ENCODE measurements around the gene CHST2.
"Not testable (repeated sequence)": the region's sequence is repeated elsewhere in the genome, so short reads cannot be mapped to it uniquely, and the experiment has no call there.

Gene CHST2, protein sequence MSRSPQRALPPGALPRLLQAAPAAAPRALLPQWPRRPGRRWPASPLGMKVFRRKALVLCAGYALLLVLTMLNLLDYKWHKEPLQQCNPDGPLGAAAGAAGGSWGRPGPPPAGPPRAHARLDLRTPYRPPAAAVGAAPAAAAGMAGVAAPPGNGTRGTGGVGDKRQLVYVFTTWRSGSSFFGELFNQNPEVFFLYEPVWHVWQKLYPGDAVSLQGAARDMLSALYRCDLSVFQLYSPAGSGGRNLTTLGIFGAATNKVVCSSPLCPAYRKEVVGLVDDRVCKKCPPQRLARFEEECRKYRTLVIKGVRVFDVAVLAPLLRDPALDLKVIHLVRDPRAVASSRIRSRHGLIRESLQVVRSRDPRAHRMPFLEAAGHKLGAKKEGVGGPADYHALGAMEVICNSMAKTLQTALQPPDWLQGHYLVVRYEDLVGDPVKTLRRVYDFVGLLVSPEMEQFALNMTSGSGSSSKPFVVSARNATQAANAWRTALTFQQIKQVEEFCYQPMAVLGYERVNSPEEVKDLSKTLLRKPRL

DNA sequence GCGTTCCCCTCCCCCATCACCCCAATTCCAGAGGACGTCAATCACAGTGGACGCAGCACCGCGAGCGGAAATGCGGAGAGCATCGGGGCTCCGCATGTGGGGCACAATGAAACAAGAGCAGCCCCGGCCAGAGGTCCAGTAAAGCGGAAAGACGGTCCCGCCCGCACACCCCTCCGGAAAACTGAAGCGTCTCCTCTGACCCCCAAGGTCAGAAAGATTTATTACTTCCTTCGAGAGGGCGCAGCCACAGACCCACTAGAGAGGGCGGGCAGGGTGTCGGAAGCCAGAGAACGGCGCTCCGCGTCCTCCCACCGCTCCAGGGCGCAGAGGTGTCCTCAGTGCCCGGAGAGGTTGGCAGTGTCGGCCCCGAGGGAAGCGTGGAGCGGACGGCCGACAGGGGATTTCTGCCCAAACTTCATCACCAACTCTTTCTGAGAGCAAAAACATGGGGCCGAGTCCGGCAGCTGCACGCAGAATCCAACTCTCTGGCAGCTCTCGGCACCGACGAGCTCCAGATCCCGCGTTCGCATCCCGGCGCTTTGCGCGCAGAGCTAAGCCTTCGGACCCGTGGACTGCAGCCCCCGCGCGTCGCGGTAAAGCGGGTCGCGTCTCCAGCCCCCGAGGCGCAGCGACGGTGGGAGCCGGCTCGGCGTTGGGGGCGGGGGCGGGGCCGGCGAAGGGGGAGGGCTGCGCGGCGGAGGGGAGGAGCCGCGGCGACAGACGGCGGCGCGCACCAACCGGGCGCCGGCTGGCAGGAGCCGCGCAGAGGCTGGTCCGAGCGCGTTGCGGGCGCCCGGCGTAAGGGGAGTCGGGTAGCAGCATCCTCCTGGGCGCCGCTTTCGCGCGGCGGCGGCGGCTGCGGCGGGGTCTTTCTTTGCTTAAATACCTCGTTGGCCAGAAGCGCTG, at the start of gene CHST2:
TSS of gene CHST2 (plus strand) at position 763 of the 906 bp plus-strand sequence. CDS start 1,046 bp downstream, outside the sequence.
- DNase-seq (ENCODE audit: low spot score): peak; percentile 98

DNA sequence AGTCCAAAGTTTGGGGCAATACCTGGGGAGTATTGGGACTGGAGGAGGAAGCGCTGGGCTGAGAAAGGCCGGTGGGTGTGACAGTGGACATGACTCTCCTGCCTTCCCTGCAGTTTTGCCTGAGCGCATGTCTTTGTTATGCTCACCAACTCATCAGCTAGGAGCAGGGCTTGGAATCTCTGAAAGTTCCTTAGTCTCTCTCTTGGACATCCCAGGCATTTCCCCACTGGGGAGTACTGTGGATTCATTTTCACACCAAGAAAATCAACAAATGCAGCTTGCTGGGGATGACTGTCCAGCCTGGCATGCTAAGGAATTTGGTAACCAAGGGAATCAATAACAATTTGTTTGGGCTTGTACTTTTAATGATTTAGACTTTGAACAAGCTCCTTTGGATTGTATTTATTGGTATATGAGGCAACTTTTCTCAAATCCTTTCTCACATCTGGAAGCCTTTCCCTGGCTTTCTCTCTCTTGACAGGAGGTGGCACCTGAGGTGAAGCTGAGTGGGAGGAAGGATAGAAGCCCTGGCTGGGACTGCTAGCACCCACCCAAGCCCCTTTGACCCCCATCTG, 48.5 kb upstream of the CHST2 start:
- DNase-seq (ENCODE audit: low spot score): no peak

DNA sequence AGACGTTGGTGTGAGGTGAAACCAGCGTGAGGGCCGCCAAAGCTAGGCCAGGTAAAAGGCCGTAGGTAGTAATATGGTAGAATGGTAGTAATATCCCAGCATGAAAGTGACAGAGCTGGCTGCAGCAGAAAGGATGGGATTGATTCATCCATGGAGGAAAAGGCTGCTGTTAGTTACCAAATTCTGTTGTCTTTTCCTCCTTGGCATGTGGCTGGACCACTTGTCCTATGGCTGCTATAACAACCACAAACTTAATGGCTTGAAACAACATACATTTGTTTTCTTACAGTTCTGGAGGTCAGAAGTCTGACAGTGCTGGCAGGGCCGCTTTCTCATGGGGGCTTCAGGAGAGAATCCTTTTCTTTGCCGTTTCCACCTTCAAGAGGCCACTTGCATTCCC, 47.8 kb upstream of the CHST2 start:
- DNase-seq (ENCODE audit: low spot score): no peak

DNA sequence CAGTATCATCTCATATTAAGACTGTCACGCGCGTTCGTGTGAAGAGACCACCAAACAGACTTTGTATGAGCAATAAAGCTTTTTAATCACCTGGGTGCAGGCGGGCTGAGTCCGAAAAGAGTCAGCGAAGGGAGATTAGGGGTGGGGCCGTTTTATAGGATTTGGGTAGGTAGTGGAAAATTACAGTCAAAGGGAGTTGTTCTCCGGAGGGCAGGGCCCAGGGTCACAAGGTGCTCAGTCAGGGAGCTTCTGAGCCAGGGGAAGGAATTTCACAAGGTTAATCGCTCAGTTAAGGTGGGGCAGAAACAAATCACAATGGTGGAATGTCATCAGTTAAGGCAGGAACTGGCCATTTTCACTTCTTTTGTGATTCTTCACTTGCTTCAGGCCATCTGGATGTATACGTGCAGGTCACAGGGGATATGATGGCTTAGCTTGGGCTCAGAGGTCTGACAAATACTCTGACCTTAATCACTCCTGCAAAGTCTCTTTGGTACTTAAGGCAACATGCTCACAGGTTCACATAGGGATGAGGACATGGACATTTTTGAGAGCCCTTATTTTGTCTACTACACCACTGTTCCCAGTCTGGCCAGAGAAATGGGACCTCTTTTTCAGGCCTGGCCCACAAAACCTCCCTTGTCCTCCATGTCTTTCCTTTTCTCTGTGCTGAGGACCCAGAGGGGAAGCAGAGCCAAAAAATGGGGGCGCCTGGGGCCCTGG, 47.1 kb upstream of the CHST2 start:
- DNase-seq (ENCODE audit: low spot score): not testable (repeated sequence)

DNA sequence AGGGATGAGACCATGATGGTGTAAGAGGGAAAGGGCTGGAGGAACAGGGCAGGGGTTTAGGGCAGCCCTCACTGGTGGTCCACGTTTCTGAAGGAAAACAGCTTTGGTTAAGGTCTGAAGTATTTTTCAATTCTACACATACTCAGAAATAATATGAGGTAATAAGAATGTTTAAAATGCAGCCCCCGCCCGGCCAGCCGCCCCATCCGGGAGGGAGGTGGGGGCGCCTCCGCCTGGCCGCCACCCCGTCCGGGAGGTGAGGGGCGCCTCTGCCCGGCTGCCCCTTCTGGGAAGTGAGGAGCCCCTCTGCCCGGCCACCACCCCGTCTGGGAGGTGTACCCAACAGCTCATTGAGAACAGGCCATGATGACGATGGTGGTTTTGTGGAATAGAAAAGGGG, 46.0 kb upstream of the CHST2 start:
- not testable (repeated sequence) for DNase-seq (ENCODE audit: low spot score)

DNA sequence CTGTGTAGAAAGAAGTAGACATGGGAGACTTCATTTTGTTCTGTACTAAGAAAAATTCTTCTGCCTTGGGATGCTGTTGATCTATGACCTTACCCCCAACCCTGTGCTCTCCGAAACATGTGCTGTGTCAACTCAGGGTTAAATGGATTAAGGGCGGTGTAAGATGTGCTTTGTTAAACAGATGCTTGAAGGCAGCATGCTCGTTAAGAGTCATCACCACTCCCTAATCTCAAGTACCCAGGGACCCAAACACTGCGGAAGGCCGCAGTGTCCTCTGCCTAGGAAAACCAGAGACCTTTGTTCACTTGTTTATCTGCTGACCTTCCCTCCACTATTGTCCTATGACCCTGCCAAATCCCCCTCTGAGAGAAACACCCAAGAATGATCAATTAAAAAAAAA, 45.6 kb upstream of the CHST2 start:
- DNase-seq (ENCODE audit: low spot score): not testable (repeated sequence)

DNA sequence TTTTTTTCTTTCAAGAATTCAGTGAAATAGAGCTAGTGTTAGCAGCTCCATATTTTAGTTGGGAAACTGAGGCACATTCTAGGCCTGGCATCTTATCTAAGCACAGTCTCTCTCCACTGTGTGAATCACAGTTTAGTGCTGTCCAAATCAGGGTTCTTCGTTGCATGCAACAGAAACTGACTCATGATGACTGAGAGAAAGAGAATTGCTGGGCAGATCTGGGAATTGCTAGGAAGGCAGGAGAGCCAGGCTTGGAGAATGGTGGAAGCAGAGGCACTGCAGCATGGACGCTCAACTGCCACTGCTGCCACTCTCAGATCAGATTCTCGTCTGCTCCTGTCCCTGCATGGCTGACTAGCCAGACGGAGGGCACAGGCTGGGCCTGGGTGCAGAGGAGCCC, 40.7 kb upstream of the CHST2 start:
- no peak for DNase-seq (ENCODE audit: low spot score)

DNA sequence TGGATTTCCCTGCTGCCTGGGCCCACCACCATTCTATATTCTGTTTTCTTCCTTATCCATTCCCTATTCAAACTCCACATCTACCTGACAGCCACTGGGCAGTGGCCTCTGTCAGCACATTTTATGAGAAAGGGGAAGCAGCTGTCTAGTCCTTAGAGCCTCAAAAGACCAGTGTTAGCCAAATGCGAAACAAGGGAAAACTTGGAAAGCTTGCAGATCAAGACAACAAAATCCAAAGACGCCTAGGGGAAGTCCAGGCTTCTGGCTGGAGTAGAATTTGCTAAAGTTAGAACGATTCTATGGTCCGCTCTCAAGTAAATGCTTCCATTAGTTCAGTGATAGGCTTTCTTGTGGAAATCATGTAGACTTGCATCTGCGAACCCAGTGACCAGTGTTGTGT, 39.4 kb upstream of the CHST2 start:
- DNase-seq (ENCODE audit: low spot score): no peak

DNA sequence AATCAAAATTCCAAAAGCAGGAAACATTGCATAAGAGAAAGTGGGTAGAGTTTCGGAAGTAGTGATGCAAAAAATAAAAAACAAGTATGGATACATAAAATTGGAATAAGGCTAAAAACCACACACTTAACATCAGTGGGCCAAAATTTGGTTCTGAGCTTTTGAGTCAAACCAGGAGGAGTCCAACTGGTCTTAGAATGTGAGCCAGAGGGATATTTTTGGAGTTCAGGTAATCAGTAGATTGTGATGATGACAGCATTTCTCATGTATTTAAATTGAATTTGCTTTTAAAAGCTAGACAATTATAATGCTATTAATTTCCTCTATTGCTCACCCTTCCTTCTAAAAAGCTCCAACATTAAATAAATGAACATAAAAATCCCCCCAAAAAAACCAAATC, 38.2 kb upstream of the CHST2 start:
- DNase-seq (ENCODE audit: low spot score): no peak

DNA sequence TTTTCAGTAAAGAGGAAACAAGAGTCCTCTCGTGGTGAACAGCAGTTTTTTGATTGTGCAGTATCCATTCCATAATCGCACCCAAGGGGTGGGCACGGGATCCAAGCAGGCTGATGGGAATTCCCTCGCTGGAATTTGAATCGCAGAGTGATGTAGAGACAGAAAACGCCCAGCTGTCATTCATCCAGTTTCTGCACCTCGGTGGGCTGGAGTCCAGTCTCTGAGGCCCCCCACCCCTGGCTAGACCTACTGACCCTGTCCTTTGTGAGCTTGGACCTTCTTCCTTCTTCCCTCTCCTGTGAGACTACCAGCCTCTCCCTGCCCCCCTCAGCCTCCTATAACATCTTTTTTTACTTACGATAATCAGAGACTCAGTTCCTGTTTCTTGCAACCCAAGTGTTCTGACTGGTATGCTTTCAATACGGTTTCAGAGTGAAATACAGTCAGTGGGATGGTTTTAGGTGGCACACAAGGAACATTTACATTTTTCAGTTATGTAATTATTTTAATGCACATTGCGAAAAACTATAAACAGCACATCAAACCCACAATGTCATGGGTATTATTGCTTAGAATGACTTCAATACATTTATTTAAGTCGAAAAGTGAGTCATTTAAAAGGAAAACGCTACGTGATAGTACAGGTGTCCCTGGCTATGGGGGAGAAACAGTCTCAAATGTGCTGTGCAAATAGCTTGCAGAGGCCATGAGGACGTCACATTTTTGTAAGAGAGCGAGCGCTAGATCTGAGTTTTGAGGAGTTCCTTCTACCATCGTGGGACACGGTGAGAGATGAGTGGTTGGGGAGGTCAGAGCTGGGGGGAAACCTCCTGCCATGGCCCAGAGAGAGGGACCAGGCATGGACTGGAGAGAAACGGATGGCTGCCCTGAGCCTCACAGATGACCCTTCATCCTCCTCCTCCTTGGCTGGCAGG, 37.5 kb upstream of the CHST2 start:
- no peak for DNase-seq (ENCODE audit: low spot score)

DNA sequence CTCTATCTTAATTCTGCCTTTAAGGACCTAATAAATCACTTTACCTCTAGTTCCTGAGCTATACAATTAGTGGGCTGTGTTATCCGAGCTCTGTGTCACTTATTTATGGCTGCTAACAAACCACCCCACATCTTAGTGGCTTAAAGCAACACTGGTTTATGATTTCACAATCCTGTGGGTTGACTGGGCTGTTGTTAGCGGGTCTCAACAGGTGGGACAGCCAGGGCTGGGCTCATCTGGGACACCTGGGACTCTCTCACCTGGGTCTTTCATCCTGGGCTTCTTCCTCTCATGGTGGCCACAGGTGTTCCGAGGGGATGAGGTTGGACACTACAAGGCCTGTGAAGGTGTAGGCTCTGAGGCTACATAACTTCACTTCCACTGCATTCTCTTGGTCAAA, 35.8 kb upstream of the CHST2 start:
- no peak for DNase-seq (ENCODE audit: low spot score)

DNA sequence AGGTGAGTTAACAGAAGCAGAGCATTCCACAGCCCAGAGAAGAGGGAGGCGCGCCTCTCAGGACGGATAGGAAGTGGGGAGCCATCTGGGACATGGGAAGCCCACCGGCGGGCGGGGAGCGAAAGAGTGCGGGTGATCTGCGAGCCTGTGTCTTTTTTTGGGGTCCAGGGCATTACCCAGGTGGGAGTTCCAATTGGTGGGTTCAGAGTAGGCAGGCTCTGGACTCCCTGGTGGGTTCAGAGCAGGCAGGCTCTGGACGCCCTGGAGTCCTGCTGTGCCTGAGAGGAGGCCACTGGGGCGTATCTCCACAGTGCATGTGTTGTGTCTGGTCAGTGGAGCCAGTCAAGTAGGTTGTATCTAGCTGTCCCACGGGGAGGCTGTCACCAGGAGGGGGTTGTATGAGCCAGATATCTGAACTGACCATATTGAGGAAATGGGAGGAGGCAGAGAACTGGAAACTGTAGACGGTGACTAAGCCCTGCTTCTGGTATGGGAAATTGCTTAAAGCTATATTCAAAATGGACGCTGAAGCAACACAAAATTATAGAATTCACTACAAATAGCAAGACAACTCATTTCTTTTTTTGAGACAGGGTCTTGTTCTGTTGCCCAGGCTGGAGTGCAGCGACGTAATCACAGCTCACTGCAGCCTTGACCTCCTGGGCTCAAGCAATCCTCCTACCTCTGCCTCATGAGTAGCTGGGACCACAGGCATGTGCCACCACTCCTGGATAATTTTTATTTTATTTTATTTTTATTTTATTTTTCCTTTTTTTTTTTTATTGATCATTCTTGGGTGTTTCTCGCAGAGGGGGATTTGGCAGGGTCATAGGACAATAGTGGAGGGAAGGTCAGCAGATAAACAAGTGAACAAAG, 34.5 kb upstream of the CHST2 start:
- DNase-seq (ENCODE audit: low spot score): no peak

DNA sequence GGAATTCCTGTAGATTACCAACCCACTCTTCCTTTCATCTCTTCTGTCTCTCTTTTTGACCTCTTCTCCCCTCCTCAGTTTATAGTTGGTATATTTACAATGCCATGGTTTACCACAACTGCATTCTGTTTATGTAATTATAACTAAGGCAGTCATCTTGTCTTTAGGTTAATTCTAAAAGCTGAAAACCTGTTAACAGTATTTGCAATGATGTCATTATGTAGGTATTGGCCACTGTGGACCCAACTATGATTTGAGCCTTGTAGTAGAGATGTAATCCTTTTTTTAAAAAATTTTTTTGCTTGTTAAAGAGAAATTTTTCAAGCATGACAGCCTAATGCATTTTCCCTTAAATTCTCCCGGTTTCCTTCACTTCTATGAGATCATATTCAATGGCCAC, 30.7 kb upstream of the CHST2 start:
- no peak for DNase-seq (ENCODE audit: low spot score)

DNA sequence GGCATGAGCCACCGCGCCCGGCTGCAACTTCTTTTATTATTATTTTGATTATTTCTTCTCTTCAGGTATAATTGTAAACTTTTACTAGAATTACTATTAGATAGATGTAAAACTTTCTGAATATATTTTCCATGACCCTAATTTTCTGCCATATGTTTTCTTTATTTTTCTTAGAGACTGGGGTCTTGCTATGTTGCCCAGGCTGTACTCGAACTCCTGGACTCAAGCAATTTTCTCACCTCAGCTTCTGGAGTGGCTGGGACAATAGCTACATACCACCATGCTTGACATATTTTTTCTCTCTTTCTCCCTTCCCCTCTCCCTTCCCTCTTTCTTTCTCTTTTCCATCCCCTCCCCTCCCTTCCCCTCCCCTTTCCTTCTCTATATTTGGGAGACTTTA, 29.6 kb upstream of the CHST2 start:
- DNase-seq (ENCODE audit: low spot score): no peak

DNA sequence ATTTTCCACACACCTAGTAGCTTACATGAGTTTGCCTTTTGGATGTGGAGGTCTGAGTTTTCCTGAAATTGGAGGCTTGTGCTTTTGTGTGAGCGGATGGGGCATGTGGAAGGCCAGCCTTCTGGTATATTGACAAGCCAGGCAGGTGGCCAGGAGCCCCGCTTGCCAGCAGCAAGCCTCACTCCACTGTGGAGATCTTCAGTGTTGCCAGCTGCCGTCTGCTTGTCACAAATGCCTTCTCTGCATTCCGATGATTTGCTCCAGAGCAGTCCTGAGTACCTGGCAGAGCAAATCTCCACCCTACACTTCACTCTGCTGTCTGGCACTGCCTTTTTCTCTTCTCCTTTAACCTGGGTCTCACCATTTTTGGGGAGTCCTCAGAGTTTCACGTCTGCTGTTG, 29.1 kb upstream of the CHST2 start:
- peak; percentile 55 for DNase-seq (ENCODE audit: low spot score)

DNA sequence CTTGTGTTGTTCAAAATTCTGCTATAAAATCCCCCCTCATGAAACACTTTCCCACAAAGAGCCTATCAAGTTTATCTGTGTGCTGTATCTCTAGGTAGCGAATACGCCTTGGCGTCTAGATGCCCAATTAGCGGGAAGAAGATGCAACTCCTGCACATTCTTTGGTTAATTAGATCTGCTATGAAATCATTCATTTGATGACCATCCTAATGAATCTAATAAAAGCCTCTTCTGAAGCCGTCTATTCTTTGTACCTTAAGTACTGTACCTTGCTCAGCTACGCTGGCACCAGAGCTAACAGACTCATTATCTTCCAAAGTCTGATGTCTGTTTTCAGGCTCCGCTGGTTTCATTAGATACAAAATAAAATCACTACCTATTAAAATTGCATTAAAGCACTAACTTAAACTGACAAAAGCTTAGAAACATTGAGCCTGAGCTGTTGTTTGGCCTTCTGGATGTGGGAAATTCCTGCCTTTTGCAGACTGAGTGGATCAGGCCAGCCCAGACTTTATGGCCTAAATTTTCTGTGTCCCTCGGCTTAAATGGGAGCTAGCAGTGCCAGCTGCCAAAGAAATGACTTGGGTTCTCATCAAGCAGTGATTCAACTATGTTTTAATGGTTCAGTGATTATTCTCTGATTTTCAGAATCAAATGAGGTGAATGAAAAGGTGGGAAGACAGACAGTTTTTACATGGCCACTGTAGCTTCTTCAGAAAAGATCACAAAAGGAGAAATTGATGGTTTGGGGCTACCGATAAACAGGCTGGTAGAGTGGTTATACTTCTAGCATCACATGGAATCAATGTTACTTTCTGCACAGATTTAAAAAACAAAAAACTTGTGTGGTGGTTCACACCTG, 28.4 kb upstream of the CHST2 start:
- no peak for DNase-seq (ENCODE audit: low spot score)

DNA sequence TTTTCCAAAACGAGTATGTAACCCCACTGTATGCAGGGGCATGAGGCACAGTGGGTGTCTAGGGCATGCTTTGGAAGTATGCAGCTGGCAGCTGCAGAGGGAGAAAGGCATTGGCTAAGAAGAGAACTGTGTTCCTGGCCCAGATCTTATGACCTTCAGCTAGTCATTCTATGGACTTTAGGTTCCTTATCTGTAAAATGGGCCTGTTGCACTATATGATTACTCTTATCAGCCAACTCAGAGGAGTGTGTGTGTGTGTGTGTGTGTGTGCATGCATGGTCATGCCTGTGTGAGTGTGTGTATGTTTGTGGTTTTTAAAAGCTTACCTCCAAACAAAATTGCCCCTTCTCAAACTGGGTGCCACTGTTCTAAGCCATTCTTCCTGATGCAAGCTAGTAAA, 27.4 kb upstream of the CHST2 start:
- no peak for DNase-seq (ENCODE audit: low spot score)

DNA sequence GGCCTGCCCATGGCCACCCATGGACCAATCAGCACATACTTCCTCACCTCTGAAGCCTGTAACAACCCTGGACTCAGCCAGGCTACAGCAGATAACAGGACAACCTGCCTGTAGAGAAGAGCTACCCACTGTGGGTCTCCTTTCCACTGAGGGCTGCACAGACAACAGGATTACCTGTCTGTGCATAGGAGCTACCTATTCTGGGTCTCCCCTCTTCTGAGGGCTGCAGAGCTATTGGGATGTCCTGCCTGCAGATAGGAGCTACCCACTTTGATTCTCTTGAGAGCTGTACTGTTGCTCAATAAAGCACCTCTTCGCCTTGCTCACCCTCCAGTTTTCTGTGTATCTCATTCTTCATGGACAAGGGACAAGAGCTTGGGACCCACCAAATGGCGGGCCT, 23.8 kb upstream of the CHST2 start:
- no peak for DNase-seq (ENCODE audit: low spot score)

Data from D341Med (cell line).